HUES6 (cell line): ENCODE data around the gene ARIH2.

Source experiments
- H3K27ac ChIP-seq: 2 replicates; pipeline ENCODE4 v1.7.0; 2013; ENCODE audit warnings: low read depth, mild to moderate bottlenecking, low read length, inconsistent platforms
- H3K27me3 ChIP-seq: 2 replicates; pipeline ENCODE4 v1.6.1; 2013; ENCODE audit warnings: low read length; ENCODE audit not compliant: control insufficient read depth, insufficient read depth
- H3K36me3 ChIP-seq: 2 replicates; pipeline ENCODE4 v1.6.1; 2013; ENCODE audit warnings: low read length; ENCODE audit not compliant: control insufficient read depth, insufficient read depth
- H3K4me1 ChIP-seq: 2 replicates; pipeline ENCODE4 v1.6.1; 2013; ENCODE audit warnings: low read length; ENCODE audit not compliant: control insufficient read depth, insufficient read depth
- H3K4me3 ChIP-seq: 2 replicates; pipeline ENCODE4 v1.5.1; 2013; ENCODE audit warnings: low read depth, low read length
- H3K9ac ChIP-seq: one replicate; pipeline ENCODE4 v1.6.1; 2013; ENCODE audit warnings: mild to moderate bottlenecking, low read length
- H3K9me3 ChIP-seq: 2 replicates; pipeline ENCODE4 v1.6.1; 2013; ENCODE audit warnings: low read depth, low read length; ENCODE audit not compliant: control insufficient read depth, insufficient read depth

Gene ARIH2

GRCh38 chr3:48929358-48930035 lies 10.9 kb downstream of the ARIH2 start:
- Histone ChIP-seq H3K9me3 (no peaks in the 10 kb centered on the region), H3K9ac (no peak overlapping the region), H3K27ac (no peak overlapping the region), H3K36me3 (peaks cover 81% of the 10 kb centered on the region), H3K27me3 (no peaks in the 10 kb centered on the region), H3K4me3 (no peak overlapping the region), H3K4me1 (no peaks in the 10 kb centered on the region)

GRCh38 chr3:48930590-48930989 lies 11.9 kb downstream of the ARIH2 start:
- Histone ChIP-seq H3K4me1 (no peaks in the 10 kb centered on the region), H3K36me3 (peaks cover 84% of the 10 kb centered on the region)

GRCh38 chr3:48931944-48932580 lies 13.4 kb downstream of the ARIH2 start:
- Histone ChIP-seq H3K4me3 (no peak overlapping the region), H3K9ac (no peak overlapping the region), H3K36me3 (peaks cover 74% of the 10 kb centered on the region), H3K4me1 (no peaks in the 10 kb centered on the region), H3K27ac (no peak overlapping the region), H3K27me3 (no peaks in the 10 kb centered on the region), H3K9me3 (no peaks in the 10 kb centered on the region)

More at GRCh38 chr3:48930590-48930989, 11.9 kb downstream of the ARIH2 start:
- Histone ChIP-seq H3K9ac (no peak overlapping the region), H3K27ac (no peak overlapping the region), H3K9me3 (no peaks in the 10 kb centered on the region), H3K27me3 (no peaks in the 10 kb centered on the region), H3K4me3 (no peak overlapping the region)

- no peak overlapping the region for H3K4me3 ChIP-seq
- no peak overlapping the region for H3K9ac ChIP-seq
- no peaks in the 10 kb centered on the region for H3K4me1 ChIP-seq
- H3K9me3 ChIP-seq: no peaks in the 10 kb centered on the region
- no peaks in the 10 kb centered on the region for H3K27me3 ChIP-seq
- H3K27ac ChIP-seq: no peak overlapping the region
- peaks cover 57% of the 10 kb centered on the region for H3K36me3 ChIP-seq
These were observed 15.8 kb downstream of the ARIH2 start for GRCh38 chr3:48934333-48934991.

GRCh38 chr3:48935530-48935929 lies 16.9 kb downstream of the ARIH2 start:
- peaks cover 48% of the 10 kb centered on the region for H3K36me3 ChIP-seq
- no peak overlapping the region for H3K9ac ChIP-seq
- H3K4me3 ChIP-seq: no peak overlapping the region
- no peaks in the 10 kb centered on the region for H3K27me3 ChIP-seq
- H3K4me1 ChIP-seq: no peaks in the 10 kb centered on the region
- no peaks in the 10 kb centered on the region for H3K9me3 ChIP-seq
- no peak overlapping the region for H3K27ac ChIP-seq

GRCh38 chr3:48938156-48938555 lies 19.5 kb downstream of the ARIH2 start:
- no peaks in the 10 kb centered on the region for H3K9me3 ChIP-seq
- no peaks in the 10 kb centered on the region for H3K4me1 ChIP-seq
- no peaks in the 10 kb centered on the region for H3K27me3 ChIP-seq
- no peak overlapping the region for H3K9ac ChIP-seq
- H3K36me3 ChIP-seq: peaks cover 34% of the 10 kb centered on the region
- no peak overlapping the region for H3K4me3 ChIP-seq
- no peak overlapping the region for H3K27ac ChIP-seq

GRCh38 chr3:48938689-48939088 lies 20.0 kb downstream of the ARIH2 start:
- H3K27me3 ChIP-seq: no peaks in the 10 kb centered on the region
- no peaks in the 10 kb centered on the region for H3K9me3 ChIP-seq
- no peak overlapping the region for H3K27ac ChIP-seq
- peaks cover 35% of the 10 kb centered on the region for H3K36me3 ChIP-seq
- H3K4me3 ChIP-seq: no peak overlapping the region
- H3K9ac ChIP-seq: no peak overlapping the region
- no peaks in the 10 kb centered on the region for H3K4me1 ChIP-seq

GRCh38 chr3:48945432-48945831 lies 26.8 kb downstream of the ARIH2 start:
- Histone ChIP-seq H3K36me3 (peaks cover 34% of the 10 kb centered on the region), H3K27ac (no peak overlapping the region), H3K9ac (no peak overlapping the region), H3K4me3 (no peak overlapping the region), H3K27me3 (no peaks in the 10 kb centered on the region), H3K4me1 (peaks cover 5% of the 10 kb centered on the region), H3K9me3 (no peaks in the 10 kb centered on the region)

GRCh38 chr3:48945891-48946549 lies 27.4 kb downstream of the ARIH2 start:
- Histone ChIP-seq H3K4me1 (peaks cover 5% of the 10 kb centered on the region), H3K4me3 (no peak overlapping the region), H3K36me3 (peaks cover 34% of the 10 kb centered on the region), H3K9ac (no peak overlapping the region), H3K27me3 (no peaks in the 10 kb centered on the region), H3K27ac (no peak overlapping the region), H3K9me3 (no peaks in the 10 kb centered on the region)

GRCh38 chr3:48949376-48949717 lies 30.7 kb downstream of the ARIH2 start:
- Histone ChIP-seq H3K27ac (no peak overlapping the region), H3K36me3 (peaks cover 30% of the 10 kb centered on the region), H3K27me3 (no peaks in the 10 kb centered on the region)

GRCh38 chr3:48950051-48950450 lies 31.4 kb downstream of the ARIH2 start:
- H3K27ac ChIP-seq: no peak overlapping the region

More at GRCh38 chr3:48949376-48949717, 30.7 kb downstream of the ARIH2 start:
- peaks cover 5% of the 10 kb centered on the region for H3K4me1 ChIP-seq
- H3K4me3 ChIP-seq: no peak overlapping the region
- H3K9ac ChIP-seq: no peak overlapping the region
- no peaks in the 10 kb centered on the region for H3K9me3 ChIP-seq

More at GRCh38 chr3:48950051-48950450, 31.4 kb downstream of the ARIH2 start:
- Histone ChIP-seq H3K9me3 (no peaks in the 10 kb centered on the region), H3K27me3 (no peaks in the 10 kb centered on the region), H3K36me3 (peaks cover 26% of the 10 kb centered on the region), H3K4me1 (peaks cover 5% of the 10 kb centered on the region), H3K9ac (no peak overlapping the region), H3K4me3 (no peak overlapping the region)
